OCI-LY1 (cell line): Measurements from ENCODE around the gene CRIM1.

Experiments
- CTCF ChIP-seq: fragments of 200-600 bp; sonication (generic), shearing (Covaris generic); IDR thresholded peaks from 2 replicates; pipeline ENCODE4 v1.5.1; 2017; ENCODE audit warnings: mild to moderate bottlenecking, antibody characterized with exemption, low read length, moderate library complexity, mixed read lengths
- EZH2 ChIP-seq: fragments of 200-600 bp; sonication (generic), shearing (Covaris generic); IDR thresholded peaks from 2 replicates; pipeline ENCODE4 v1.8.0; 2017; ENCODE audit warnings: borderline replicate concordance, mixed run types, mild to moderate bottlenecking, antibody characterized with exemption, low read length, moderate library complexity, mixed read lengths

- TF ChIP-seq CTCF (no peak), EZH2 (no peak)
Observed at GRCh38 chr2:36352701-36353100, 2.9 kb upstream of the CRIM1 start.
